HG02973 (cell line): Measurements from ENCODE around the gene CYP2C9.

Experiments used
- ATAC-seq: cut with Tn5 transposase; IDR thresholded peaks from one replicate; pipeline ENCODE4 v1.9.1; 2021; ENCODE audit warnings: moderate library complexity; ENCODE audit not compliant: unreplicated experiment

CYP2C9 gene

DNA sequence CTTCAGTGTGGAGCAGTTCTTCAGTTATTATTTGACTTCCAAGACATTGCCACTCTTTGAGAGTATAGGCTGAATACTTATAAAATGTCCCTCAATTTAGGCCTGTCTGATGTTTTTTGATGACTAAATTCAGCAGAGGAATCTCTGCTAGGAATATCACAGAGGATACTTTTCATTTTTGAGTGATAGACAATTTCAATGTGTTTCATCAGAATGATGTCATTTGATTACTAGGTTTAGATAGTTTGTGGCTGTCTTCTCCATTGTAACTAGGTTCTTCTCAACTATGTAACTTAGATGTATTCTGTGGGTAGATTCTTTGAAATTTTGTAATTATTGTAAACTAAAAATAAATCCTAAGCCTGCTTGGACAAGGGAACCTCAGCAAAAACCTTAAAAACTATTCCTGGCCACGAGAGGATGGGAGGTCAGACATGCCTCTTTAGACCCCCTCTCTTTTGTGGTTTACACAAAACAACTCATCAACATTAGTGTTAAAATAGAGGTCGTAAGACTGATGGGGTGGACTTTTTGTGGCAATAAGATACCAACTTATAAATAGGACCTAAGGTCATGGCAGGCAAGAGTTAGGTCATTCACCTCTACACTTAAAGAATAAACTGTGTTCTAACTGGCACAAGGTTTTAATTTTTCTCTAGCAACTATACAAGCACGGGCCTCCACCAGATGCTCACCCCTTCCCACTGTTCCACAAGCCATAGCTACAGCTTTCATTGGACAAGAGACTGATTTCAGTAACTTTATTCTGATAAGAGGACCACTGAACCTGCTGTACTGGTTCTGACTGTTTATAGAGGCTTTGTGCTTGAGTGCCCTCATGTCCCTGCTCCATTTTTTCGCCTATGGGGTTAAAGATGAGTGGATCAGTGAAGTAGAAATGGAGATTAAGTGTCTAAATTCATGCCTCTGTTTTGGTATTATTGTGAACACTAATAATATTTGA is 97.2 kb downstream of the CYP2C9 start:
- ATAC-seq: no peak

DNA sequence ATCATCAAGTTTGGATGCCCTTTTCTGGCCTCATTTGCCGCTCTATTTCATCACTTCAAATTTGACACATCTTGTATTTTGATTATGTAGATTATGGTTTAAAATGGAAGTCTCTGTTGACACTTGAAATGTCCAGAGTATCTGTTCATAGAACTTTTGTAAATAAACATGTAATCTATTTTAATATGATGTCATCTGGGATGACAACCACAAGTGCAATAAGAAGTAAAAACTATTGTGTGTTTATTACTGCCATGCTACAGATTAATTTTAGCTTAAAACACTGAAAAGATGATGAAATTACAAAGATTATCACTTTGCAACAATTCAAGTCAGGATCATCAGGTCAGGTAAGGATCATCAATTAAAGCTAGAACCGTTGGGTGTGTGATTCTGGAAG is 100.8 kb downstream of the CYP2C9 start:
- no peak for ATAC-seq
